Ectodermal cell (in vitro differentiated cells): ENCODE data around the gene CDK18.
A peak's percentile ranks its signal among the peaks of the same experiment; 100 is the strongest.

Experiments used
- H3K27ac ChIP-seq: 2 replicates; pipeline ENCODE4 v1.7.0; 2013; ENCODE audit warnings: mild to moderate bottlenecking, low read depth, low read length; ENCODE audit not compliant: insufficient read depth, poor library complexity, severe bottlenecking
- H3K27me3 ChIP-seq: 2 replicates; pipeline ENCODE4 v1.7.0; 2013; ENCODE audit warnings: mild to moderate bottlenecking, low read length; ENCODE audit not compliant: insufficient read depth, control insufficient read depth, poor library complexity, severe bottlenecking
- H3K36me3 ChIP-seq: one replicate; pipeline ENCODE4 v1.7.0; 2013; ENCODE audit warnings: low read length; ENCODE audit not compliant: control insufficient read depth, insufficient read depth
- H3K4me1 ChIP-seq: one replicate; pipeline ENCODE4 v1.7.0; 2013; ENCODE audit warnings: low read length; ENCODE audit not compliant: control insufficient read depth, insufficient read depth
- H3K4me3 ChIP-seq: 2 replicates; pipeline ENCODE4 v1.7.0; 2013; ENCODE audit warnings: low read depth, low read length, control low read depth; ENCODE audit not compliant: insufficient read depth
- H3K9me3 ChIP-seq: 2 replicates; pipeline ENCODE4 v1.7.0; 2013; ENCODE audit warnings: mild to moderate bottlenecking, low read length, moderate library complexity; ENCODE audit not compliant: control insufficient read depth
- WGBS, 2 experiments: methylation state at CpG; one replicate each; pipeline ENCODE4 v1.1.7; 2013; ENCODE audit warnings: missing lambda C conversion rate in 2 of 2; 5-methylcytosine and 5-hydroxymethylcytosine counted together

CDK18 gene

GRCh38 chr1:205538235-205538840, 33.9 kb downstream of the CDK18 start:
- Histone ChIP-seq H3K36me3 (no peaks in the 10 kb centered on the region), H3K9me3 (no peaks in the 10 kb centered on the region), H3K27me3 (peaks cover 9% of the 10 kb centered on the region), H3K27ac (no peak overlapping the region), H3K4me1 (peaks cover 11% of the 10 kb centered on the region), H3K4me3 (no peak overlapping the region)
- WGBS, 2 experiments: 81 to 85% methylated on average over 5 of the region's 5 CpGs

GRCh38 chr1:205541161-205541886, 36.9 kb downstream of the CDK18 start:
- Histone ChIP-seq H3K27me3 (peaks cover 6% of the 10 kb centered on the region), H3K9me3 (no peaks in the 10 kb centered on the region), H3K36me3 (no peaks in the 10 kb centered on the region), H3K4me3 (no peak overlapping the region), H3K4me1 (peaks cover 7% of the 10 kb centered on the region), H3K27ac (no peak overlapping the region)
- WGBS, 2 experiments: 91 to 92% methylated on average over 6 of the region's 6 CpGs

- H3K4me1 ChIP-seq: peaks cover 7% of the 10 kb centered on the region
- H3K27ac ChIP-seq: no peak overlapping the region
- no peak overlapping the region for H3K4me3 ChIP-seq
- 80 to 82% methylated on average over 11 of the region's 11 CpGs for WGBS, 2 experiments
- no peaks in the 10 kb centered on the region for H3K36me3 ChIP-seq
- H3K27me3 ChIP-seq: no peaks in the 10 kb centered on the region
- H3K9me3 ChIP-seq: no peaks in the 10 kb centered on the region
Observed at GRCh38 chr1:205542367-205542766, 37.9 kb downstream of the CDK18 start.

GRCh38 chr1:205543351-205544301, 39.2 kb downstream of the CDK18 start:
- Histone ChIP-seq H3K4me1 (peaks cover 7% of the 10 kb centered on the region), H3K9me3 (no peaks in the 10 kb centered on the region), H3K36me3 (no peaks in the 10 kb centered on the region), H3K4me3 (peak overlapping the region; percentile 20), H3K27me3 (no peaks in the 10 kb centered on the region), H3K27ac (peak overlapping the region; percentile 60)
- WGBS, 2 experiments: 4 to 5% methylated on average over 23 to 24 of the region's 25 CpGs

- H3K36me3 ChIP-seq: no peaks in the 10 kb centered on the region
- no peaks in the 10 kb centered on the region for H3K9me3 ChIP-seq
- H3K27me3 ChIP-seq: no peaks in the 10 kb centered on the region
- no peak overlapping the region for H3K27ac ChIP-seq
- H3K4me1 ChIP-seq: peaks cover 7% of the 10 kb centered on the region
- H3K4me3 ChIP-seq: no peak overlapping the region
- 84 to 86% methylated on average over 19 of the region's 19 CpGs for WGBS, 2 experiments
Observed at GRCh38 chr1:205545001-205545919, 40.8 kb downstream of the CDK18 start.

GRCh38 chr1:205545991-205546390, 41.5 kb downstream of the CDK18 start:
- H3K27ac ChIP-seq: no peak overlapping the region
- H3K4me3 ChIP-seq: no peak overlapping the region
- H3K36me3 ChIP-seq: no peaks in the 10 kb centered on the region
- H3K27me3 ChIP-seq: no peaks in the 10 kb centered on the region
- H3K9me3 ChIP-seq: no peaks in the 10 kb centered on the region
- WGBS, 2 experiments: 95 to 96% methylated on average over 5 of the region's 5 CpGs
- peaks cover 7% of the 10 kb centered on the region for H3K4me1 ChIP-seq

GRCh38 chr1:205546541-205546940, 42.1 kb downstream of the CDK18 start:
- H3K27ac ChIP-seq: no peak overlapping the region
- no peaks in the 10 kb centered on the region for H3K27me3 ChIP-seq
- no peak overlapping the region for H3K4me3 ChIP-seq
- H3K4me1 ChIP-seq: peaks cover 7% of the 10 kb centered on the region
- H3K36me3 ChIP-seq: no peaks in the 10 kb centered on the region
- H3K9me3 ChIP-seq: no peaks in the 10 kb centered on the region
- 94 to 100% methylated on average over 1 of the region's 1 CpG for WGBS, 2 experiments

GRCh38 chr1:205547936-205548827, 43.7 kb downstream of the CDK18 start:
- Histone ChIP-seq H3K4me1 (peaks cover 7% of the 10 kb centered on the region), H3K9me3 (no peaks in the 10 kb centered on the region), H3K27me3 (no peaks in the 10 kb centered on the region), H3K4me3 (no peak overlapping the region), H3K36me3 (no peaks in the 10 kb centered on the region), H3K27ac (no peak overlapping the region)
- WGBS, 2 experiments: 81 to 82% methylated on average over 15 of the region's 15 CpGs
